GM12878 (cell line): ENCODE measurements around the gene R3HDM1. TPM values are rescaled to one million over a fixed set of nuclear protein-coding genes. Genes with fewer than 3 reads are reported as not detected.

Experiments
- ATAC-seq: fragments of 200-7000 bp; cut with Tn5 transposase; 3 replicates; pipeline ENCODE4 v1.9.1; 2020; ENCODE audit warnings: mild to moderate bottlenecking, moderate library complexity
- BruUV-seq: library from RNA; stranded (reverse); fragments of 400-500 nt; replicated peaks from 2 replicates; lab custom pipeline; 2021; lab: Mats Ljungman, UMichigan
- CTCF ChIA-PET: fragments of 300-600 bp; sonication (Branson Sonifier 250); formaldehyde crosslinking; extraction: SDS; loops from one replicate; lab custom pipeline; 2021; ENCODE audit warnings: inconsistent platforms; lab: Yijun Ruan, JAX
- POLR2A ChIA-PET: fragments of 350-600 bp; formaldehyde crosslinking; extraction: SDS; loops from one replicate; lab custom pipeline; 2021; ENCODE audit warnings: inconsistent platforms; lab: Charles Lee
- RAD21 ChIA-PET: fragments of 300-600 bp; sonication (Branson Sonifier 250); formaldehyde crosslinking; loops from one replicate; lab custom pipeline; 2023; ENCODE audit warnings: antibody characterized with exemption; ENCODE audit not compliant: unreplicated experiment; lab: Charles Lee
- SMC1A ChIA-PET: fragments of 300-600 bp; sonication (Branson Sonifier 250); formaldehyde crosslinking; loops from one replicate; lab custom pipeline; 2023; ENCODE audit not compliant: unreplicated experiment, uncharacterized antibody; lab: Charles Lee
- DNase-seq: peaks from one replicate; pipeline ENCODE4 v3.0.0-alpha.2; 2011; ENCODE audit warnings: low read depth, low spot score
- FAIRE-seq: peaks from 3 replicates; lab custom pipeline; 2011; peaks lifted over from hg19 to GRCh38; lab: Jason Lieb, UNC
- H2AFZ ChIP-seq: 2 replicates; pipeline ENCODE4 v1.6.0; 2011; ENCODE audit warnings: low read depth, low read length, control low read depth; ENCODE audit not compliant: control insufficient read depth
- H3K27ac ChIP-seq: 2 replicates; pipeline ENCODE4 v1.5.1; 2011; ENCODE audit warnings: control low read depth; ENCODE audit not compliant: control insufficient read depth, insufficient read depth
- H3K27me3 ChIP-seq, 2 experiments: replicated peaks in 1 of 2; 2 replicates each; pipeline versions ENCODE4 v1.6.0 to v1.6.1; 2011; ENCODE audit warnings: low read length in 1 of 2; ENCODE audit not compliant: control insufficient read depth in 2 of 2, insufficient read depth in 2 of 2
- H3K36me3 ChIP-seq, 2 experiments: 2 replicates each; pipeline ENCODE4 v1.5.1; 2011; ENCODE audit warnings: low read length in 1 of 2; ENCODE audit not compliant: control insufficient read depth in 2 of 2, insufficient read depth in 2 of 2
- H3K4me1 ChIP-seq: 2 replicates; pipeline ENCODE4 v1.6.1; 2011; ENCODE audit warnings: mild to moderate bottlenecking, low read length, moderate library complexity, mixed read lengths; ENCODE audit not compliant: control insufficient read depth, insufficient read depth
- H3K4me2 ChIP-seq: 2 replicates; pipeline ENCODE4 v1.6.0; 2011; ENCODE audit warnings: control low read depth; ENCODE audit not compliant: control insufficient read depth, insufficient read depth
- H3K4me3 ChIP-seq: fragments of 200-600 bp; sonication (generic); 2 replicates; pipeline ENCODE4 v1.5.1; 2016
- H3K79me2 ChIP-seq: 2 replicates; pipeline ENCODE4 v1.6.0; 2011; ENCODE audit warnings: low read length; ENCODE audit not compliant: control insufficient read depth, insufficient read depth
- H3K9ac ChIP-seq: 2 replicates; pipeline ENCODE4 v1.8.0; 2011; ENCODE audit warnings: low read length, control low read depth, mixed read lengths; ENCODE audit not compliant: control insufficient read depth, insufficient read depth
- H3K9me3 ChIP-seq: replicated peaks from 3 replicates; pipeline ENCODE4 v1.5.1; 2011; ENCODE audit warnings: mild to moderate bottlenecking, low read length; ENCODE audit not compliant: control insufficient read depth, insufficient read depth
- H4K20me1 ChIP-seq: 2 replicates; pipeline ENCODE4 v1.6.0; 2011; ENCODE audit not compliant: control insufficient read depth, insufficient read depth
- MEF2B ChIP-seq: fragments of 450-650 bp; IDR thresholded peaks from 2 replicates; pipeline ENCODE4 v1.6.1; 2018; ENCODE audit warnings: mild to moderate bottlenecking, moderate library complexity; ENCODE audit not compliant: partially characterized antibody, poor library complexity, severe bottlenecking
- NFIC ChIP-seq: IDR thresholded peaks from 2 replicates; pipeline ENCODE4 v1.6.1; 2012; ENCODE audit warnings: low read depth, mild to moderate bottlenecking, inconsistent platforms, low read length, moderate library complexity
- NR2C2 ChIP-seq: IDR thresholded peaks from 2 replicates; pipeline ENCODE4 v1.6.1; 2011; ENCODE audit warnings: borderline replicate concordance, low read depth; ENCODE audit not compliant: control insufficient read depth, insufficient read length
- POLR2AphosphoS5 ChIP-seq: IDR thresholded peaks from 2 replicates; pipeline ENCODE4 v1.6.1; 2011; ENCODE audit warnings: mild to moderate bottlenecking, low read length, inconsistent platforms
- RCOR1 ChIP-seq: conservative IDR thresholded peaks from 2 replicates; pipeline ENCODE4 v1.6.1; 2012; ENCODE audit warnings: low read depth, low read length, improper control_type of control experiment
- REST ChIP-seq: IDR thresholded peaks from 2 replicates; pipeline ENCODE4 v1.6.1; 2012; ENCODE audit warnings: mild to moderate bottlenecking, low read depth, low read length
- SKIL ChIP-seq: fragments of 450-650 bp; IDR thresholded peaks from 2 replicates; pipeline ENCODE4 v1.6.1; 2017; ENCODE audit warnings: mild to moderate bottlenecking, low read depth, inconsistent platforms; ENCODE audit not compliant: poor library complexity, severe bottlenecking
- SREBF1 ChIP-seq: IDR thresholded peaks from 2 replicates; pipeline ENCODE4 v1.6.1; 2012; ENCODE audit warnings: mild to moderate bottlenecking, low read length
- STAT3 ChIP-seq: IDR thresholded peaks from 2 replicates; pipeline ENCODE4 v1.6.1; 2011; ENCODE audit warnings: low read depth, low read length, improper control_type of control experiment
- SUZ12 ChIP-seq: fragments of 200-600 bp; sonication (generic); IDR thresholded peaks from one replicate; pipeline ENCODE4 v1.6.1; 2018; ENCODE audit warnings: antibody characterized with exemption, mild to moderate bottlenecking; ENCODE audit not compliant: unreplicated experiment
- TCF7 ChIP-seq: IDR thresholded peaks from 2 replicates; pipeline ENCODE4 v1.6.1; 2014; ENCODE audit warnings: antibody characterized with exemption, borderline replicate concordance
- ZNF687 ChIP-seq: fragments of 450-650 bp; IDR thresholded peaks from 2 replicates; pipeline ENCODE4 v1.6.1; 2017; ENCODE audit warnings: mild to moderate bottlenecking, moderate library complexity
- whole genome bisulfite sequencing: methylation state at CpG from one replicate; pipeline ENCODE4 v1.1.6; 2016; ENCODE audit warnings: low lambda C conversion rate; ENCODE audit not compliant: insufficient replicate concordance, insufficient coverage; ENCODE audit errors: missing lambda C conversion rate; 5-methylcytosine and 5-hydroxymethylcytosine counted together
- in situ Hi-C: fragments of 300-500 bp; cut with MboI; formaldehyde crosslinking; loops from 9 replicates; pipeline ENCODE4 v1.14.3; 2018; ENCODE audit warnings: mixed read lengths
- intact Hi-C: fragments of 100-400 bp; cut with micrococcal nuclease; formaldehyde crosslinking; loops from one replicate; pipeline ENCODE4 v1.14.2; 2022; ENCODE audit not compliant: unreplicated experiment
- polyA plus RNA-seq, 11 experiments: library from polyadenylated mRNA; depleted of rRNA in 4 of 11; unstranded in 6 of 11; stranded (reverse) in 5 of 11; fragments of >200 nt; fragmentation: Nextera tagmentation in 4 of 11; fragmentation: Illumina TruSeq in 1 of 11; extraction: Ambion mirVana in 4 of 11; extraction: Trizol in 1 of 11; gene quantifications; 1 replicate in 1 of 11; 2 replicates in 10 of 11; pipeline versions ENCODE4 v1.2.1 to v1.2.3, GENCODE V29; 2011 to 2016; ENCODE audit warnings: inconsistent platforms in 2 of 11, missing spikeins in 2 of 11, low read depth in 1 of 11
- total RNA-seq, 4 experiments: library from RNA; depleted of rRNA in 3 of 4; stranded (reverse); fragments of >200 nt in 3 of 4; fragmentation: Illumina TruSeq in 1 of 4; extraction: Trizol in 1 of 4; gene quantifications; 2 replicates each; pipeline versions ENCODE4 v1.2.1 to v1.2.3, GENCODE V29; 2013 to 2021

Gene R3HDM1
- total and polyA plus RNA-seq, 10 of the 15 experiments (the other 5 are each of a cell fraction or from before 2014, with no cell fraction given): 16.8 to 89.6 (median 47.7) TPM

GRCh38 chr2:135689679-135690078 is 158.4 kb downstream of the R3HDM1 start:
- Histone ChIP-seq H3K36me3 (no peaks in the 10 kb centered on the region), H2AFZ (peak overlapping the region; percentile 55), H3K9me3 (no peaks in the 10 kb centered on the region), H3K4me1 (peaks cover 17% of the 10 kb centered on the region), H3K79me2 (no peaks in the 10 kb centered on the region), H4K20me1 (no peaks in the 10 kb centered on the region), H3K4me3 (peak overlapping the region; percentile 31; the same call in 1 of the 2 replicates), H3K4me2 (peak overlapping the region; percentile 84), H3K27ac (peak overlapping the region; percentile 76), H3K9ac (no peak overlapping the region), H3K27me3 (no peaks in the 10 kb centered on the region)
- ATAC-seq (peak; percentile 60), DNase-seq (no peak), FAIRE-seq (no peak)
- POLR2A ChIA-PET: interaction anchor here (1.2 kb wide), 1 partner anchor 24 kb away, joined by 3 read pairs; no protein-coding TSS in a partner anchor
- RAD21 ChIA-PET: interaction anchor here (1.0 to 1.4 kb wide), 4 partner anchors 24 to 686 kb away, joined by 3 to 5 read pairs (median 4); partner anchors contain the start of genes R3HDM1 and ZRANB3
- SMC1A ChIA-PET: interaction anchor here (0.6 to 2.2 kb wide), 5 partner anchors 14 to 749 kb away, joined by 3 to 8 read pairs (median 3); no protein-coding TSS in a partner anchor
- in situ Hi-C loops: no loop called here
- WGBS: 2% methylated on average over 3 of the region's 3 CpGs
- intact Hi-C loops: no loop called here
- CTCF ChIA-PET: interaction anchor here (1.6 to 3.1 kb wide), 3 partner anchors 15 to 695 kb away, joined by 3 to 16 read pairs (median 6); no protein-coding TSS in a partner anchor
- no TSS peak for BruUV-seq
- TF ChIP-seq TCF7: peak; percentile 91
- no peak for TF ChIP-seq STAT3
- TF ChIP-seq SREBF1: no peak
- peak; percentile 17 for TF ChIP-seq MEF2B
- TF ChIP-seq ZNF687: no peak
- no peak for TF ChIP-seq NR2C2
- no peak for TF ChIP-seq SKIL
- TF ChIP-seq RCOR1: no peak
- peak; percentile 39; the same call in 1 of the 2 replicates for TF ChIP-seq NFIC
- no peak for TF ChIP-seq POLR2AphosphoS5
- TF ChIP-seq REST: no peak
- TF ChIP-seq SUZ12: no peak
